Neural progenitor cell (in vitro differentiated cells): Measurements from ENCODE around the gene LHCGR. TPM values are rescaled to one million over a fixed set of nuclear protein-coding genes. Genes with fewer than 3 reads are reported as not detected.

Experiments used
- DNase-seq: peaks from one replicate; pipeline ENCODE4 v3.0.0-alpha.2; 2016; ENCODE audit warnings: low spot score
- H2AFZ ChIP-seq: fragments of 200-600 bp; sonication (generic); replicated peaks from 2 replicates; pipeline ENCODE4 v1.6.1; 2016; ENCODE audit warnings: antibody characterized with exemption
- H3F3A ChIP-seq: fragments of 200-600 bp; sonication (generic); 2 replicates; pipeline ENCODE4 v1.6.1; 2016; ENCODE audit warnings: antibody characterized with exemption, low read depth
- H3K27ac ChIP-seq: fragments of 200-600 bp; sonication (generic); 2 replicates; pipeline ENCODE4 v1.5.1; 2016; ENCODE audit warnings: mild to moderate bottlenecking
- H3K27me3 ChIP-seq: fragments of 200-600 bp; sonication (generic); 2 replicates; pipeline ENCODE4 v1.6.1; 2016; ENCODE audit warnings: mild to moderate bottlenecking, moderate library complexity
- H3K36me3 ChIP-seq: fragments of 200-600 bp; sonication (generic); 2 replicates; pipeline ENCODE4 v1.5.1; 2016
- H3K4me1 ChIP-seq: fragments of 200-600 bp; sonication (generic); 2 replicates; pipeline ENCODE4 v1.6.1; 2016; ENCODE audit warnings: mixed run types
- H3K4me2 ChIP-seq: fragments of 200-600 bp; sonication (generic); 2 replicates; pipeline ENCODE4 v1.6.1; 2016
- H3K4me3 ChIP-seq: fragments of 200-600 bp; sonication (generic); 2 replicates; pipeline ENCODE4 v1.5.1; 2016
- H3K79me2 ChIP-seq: fragments of 200-600 bp; sonication (generic); 2 replicates; pipeline ENCODE4 v1.6.1; 2016; ENCODE audit warnings: low read depth
- H3K9ac ChIP-seq: fragments of 200-600 bp; sonication (generic); 2 replicates; pipeline ENCODE4 v1.6.1; 2016
- H3K9me3 ChIP-seq: fragments of 200-600 bp; sonication (generic); 2 replicates; pipeline ENCODE4 v1.5.1; 2016; ENCODE audit warnings: low read depth
- H4K20me1 ChIP-seq: fragments of 200-600 bp; sonication (generic); 2 replicates; pipeline ENCODE4 v1.6.1; 2016; ENCODE audit warnings: low read depth
- H3K27ac Mint-ChIP-seq: 3 replicates; pipeline ENCODE4 v1.8.0; 2021; ENCODE audit warnings: mixed read lengths
- H3K27me3 Mint-ChIP-seq: 2 replicates; pipeline ENCODE4 v1.8.0; 2022; ENCODE audit warnings: low read depth, mild to moderate bottlenecking, inconsistent platforms, moderate library complexity, mixed read lengths; ENCODE audit not compliant: insufficient read depth
- H3K36me3 Mint-ChIP-seq: 3 replicates; pipeline ENCODE4 v1.8.0; 2021; ENCODE audit warnings: mixed read lengths
- H3K4me1 Mint-ChIP-seq: 3 replicates; pipeline ENCODE4 v1.8.0; 2021; ENCODE audit warnings: mixed read lengths
- H3K4me3 Mint-ChIP-seq: 3 replicates; pipeline ENCODE4 v1.8.0; 2021; ENCODE audit warnings: mild to moderate bottlenecking, moderate library complexity, mixed read lengths
- H3K9me3 Mint-ChIP-seq: 3 replicates; pipeline ENCODE4 v1.8.0; 2020; ENCODE audit warnings: mixed read lengths
- EZH2 ChIP-seq: fragments of 200-600 bp; sonication (generic); IDR thresholded peaks from 2 replicates; pipeline ENCODE4 v1.6.1; 2017; ENCODE audit warnings: antibody characterized with exemption, mild to moderate bottlenecking, moderate library complexity
- EZH2phosphoT487 ChIP-seq: fragments of 200-600 bp; sonication (generic); IDR thresholded peaks from 2 replicates; pipeline ENCODE4 v1.6.1; 2017; ENCODE audit warnings: antibody characterized with exemption
- total RNA-seq: library from RNA; depleted of rRNA; stranded (reverse); fragments of >200 nt; gene quantifications from 2 replicates; pipeline ENCODE4 v1.2.3, GENCODE V29; 2015; ENCODE audit warnings: low replicate concordance
- TF ChIP-seq, protein P1 (sequence below): fragments of 200-600 bp; sonication (generic); IDR thresholded peaks from 2 replicates; pipeline ENCODE4 v1.5.1; 2017; ENCODE audit warnings: antibody characterized with exemption, mild to moderate bottlenecking

The LHCGR gene
- total RNA-seq, 1 donor from 2014 or later: not detected

DNA sequence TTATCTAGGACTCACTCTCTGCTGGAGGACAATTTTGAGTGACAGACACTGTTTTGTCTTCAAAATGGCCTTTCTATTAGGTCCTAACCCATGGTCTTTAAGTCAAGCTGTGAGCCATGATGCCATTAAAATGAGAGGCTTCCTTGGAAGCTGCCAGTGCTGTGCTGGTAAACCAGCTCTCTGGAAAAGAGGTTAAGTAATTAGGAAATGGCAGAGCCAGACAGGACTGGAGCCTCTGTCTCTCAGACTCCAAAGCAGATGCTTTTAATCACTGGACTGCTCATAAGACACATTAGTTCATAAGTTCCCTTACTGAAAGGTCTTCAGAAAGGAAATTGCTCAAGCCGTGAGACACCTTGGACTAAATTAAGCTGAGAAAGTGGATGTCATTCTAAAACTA lies 25.8 kb upstream of the LHCGR start:
- H3K9me3 Mint-ChIP-seq: no peaks in the 10 kb centered on the region
- Histone ChIP-seq H3K9ac (no peak overlapping the region), H3K4me3 (no peak overlapping the region), H3K36me3 (no peaks in the 10 kb centered on the region), H3K9me3 (no peaks in the 10 kb centered on the region), H3K79me2 (no peaks in the 10 kb centered on the region), H3F3A (no peaks in the 10 kb centered on the region), H4K20me1 (no peaks in the 10 kb centered on the region), H3K4me1 (no peaks in the 10 kb centered on the region), H3K27me3 (no peaks in the 10 kb centered on the region), H3K27ac (no peak overlapping the region), H2AFZ (no peak overlapping the region), H3K4me2 (no peak overlapping the region)
- DNase-seq: no peak
- H3K27me3 Mint-ChIP-seq: peaks cover 5% of the 10 kb centered on the region
- H3K36me3 Mint-ChIP-seq: no peaks in the 10 kb centered on the region
- no peak overlapping the region for H3K4me3 Mint-ChIP-seq
- peaks cover 10% of the 10 kb centered on the region for H3K4me1 Mint-ChIP-seq
- H3K27ac Mint-ChIP-seq: no peak overlapping the region
- TF ChIP-seq EZH2 (no peak), EZH2phosphoT487 (no peak)
- TF ChIP-seq, protein P1, sequence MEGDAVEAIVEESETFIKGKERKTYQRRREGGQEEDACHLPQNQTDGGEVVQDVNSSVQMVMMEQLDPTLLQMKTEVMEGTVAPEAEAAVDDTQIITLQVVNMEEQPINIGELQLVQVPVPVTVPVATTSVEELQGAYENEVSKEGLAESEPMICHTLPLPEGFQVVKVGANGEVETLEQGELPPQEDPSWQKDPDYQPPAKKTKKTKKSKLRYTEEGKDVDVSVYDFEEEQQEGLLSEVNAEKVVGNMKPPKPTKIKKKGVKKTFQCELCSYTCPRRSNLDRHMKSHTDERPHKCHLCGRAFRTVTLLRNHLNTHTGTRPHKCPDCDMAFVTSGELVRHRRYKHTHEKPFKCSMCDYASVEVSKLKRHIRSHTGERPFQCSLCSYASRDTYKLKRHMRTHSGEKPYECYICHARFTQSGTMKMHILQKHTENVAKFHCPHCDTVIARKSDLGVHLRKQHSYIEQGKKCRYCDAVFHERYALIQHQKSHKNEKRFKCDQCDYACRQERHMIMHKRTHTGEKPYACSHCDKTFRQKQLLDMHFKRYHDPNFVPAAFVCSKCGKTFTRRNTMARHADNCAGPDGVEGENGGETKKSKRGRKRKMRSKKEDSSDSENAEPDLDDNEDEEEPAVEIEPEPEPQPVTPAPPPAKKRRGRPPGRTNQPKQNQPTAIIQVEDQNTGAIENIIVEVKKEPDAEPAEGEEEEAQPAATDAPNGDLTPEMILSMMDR: no peak

DNA sequence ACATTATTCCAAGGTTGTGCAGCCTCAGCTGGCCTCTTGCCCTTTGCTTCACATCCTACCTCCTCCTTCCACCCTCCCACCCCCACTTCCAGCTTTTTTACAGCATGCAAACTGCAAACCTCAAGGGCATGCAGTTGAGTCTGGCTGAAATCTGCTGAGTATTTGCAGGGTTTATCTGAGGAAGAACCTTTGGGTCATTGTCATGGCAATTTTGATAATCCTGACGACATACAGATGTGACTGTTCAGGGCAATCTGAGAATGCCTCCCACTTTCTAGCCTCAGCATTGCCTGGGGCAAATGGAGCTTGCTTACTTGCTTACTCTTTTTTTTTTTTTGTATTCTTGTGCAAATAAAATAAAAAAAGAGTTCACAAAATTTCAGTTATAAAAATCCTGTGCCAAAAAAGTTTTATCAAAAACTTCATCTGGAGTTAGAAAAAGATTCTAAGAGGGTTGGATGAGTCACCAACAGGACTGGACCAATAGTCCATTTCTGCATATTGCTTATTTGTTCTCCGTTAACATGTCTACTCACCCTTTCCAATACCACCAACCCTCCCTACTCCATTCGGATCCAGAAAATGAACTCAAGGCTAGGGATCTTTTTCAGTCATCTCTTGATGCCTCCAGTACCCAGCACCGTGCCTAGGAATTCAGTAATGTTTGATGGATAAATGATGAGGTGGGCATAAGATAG lies 23.6 kb upstream of the LHCGR start:
- Histone ChIP-seq H3F3A (no peaks in the 10 kb centered on the region), H3K9ac (no peak overlapping the region), H3K4me2 (no peak overlapping the region), H3K4me1 (no peaks in the 10 kb centered on the region), H3K9me3 (no peaks in the 10 kb centered on the region), H3K79me2 (no peaks in the 10 kb centered on the region), H3K4me3 (no peak overlapping the region), H2AFZ (no peak overlapping the region), H4K20me1 (no peaks in the 10 kb centered on the region), H3K27ac (no peak overlapping the region), H3K27me3 (no peaks in the 10 kb centered on the region), H3K36me3 (no peaks in the 10 kb centered on the region)
- Mint-ChIP-seq H3K36me3 (no peaks in the 10 kb centered on the region), H3K27ac (peak overlapping the region; percentile 5), H3K4me1 (peaks cover 10% of the 10 kb centered on the region), H3K9me3 (no peaks in the 10 kb centered on the region), H3K4me3 (no peak overlapping the region), H3K27me3 (peaks cover 5% of the 10 kb centered on the region)
- no peak for DNase-seq
- no peak for TF ChIP-seq EZH2
- TF ChIP-seq, protein P1: no peak
- no peak for TF ChIP-seq EZH2phosphoT487

DNA sequence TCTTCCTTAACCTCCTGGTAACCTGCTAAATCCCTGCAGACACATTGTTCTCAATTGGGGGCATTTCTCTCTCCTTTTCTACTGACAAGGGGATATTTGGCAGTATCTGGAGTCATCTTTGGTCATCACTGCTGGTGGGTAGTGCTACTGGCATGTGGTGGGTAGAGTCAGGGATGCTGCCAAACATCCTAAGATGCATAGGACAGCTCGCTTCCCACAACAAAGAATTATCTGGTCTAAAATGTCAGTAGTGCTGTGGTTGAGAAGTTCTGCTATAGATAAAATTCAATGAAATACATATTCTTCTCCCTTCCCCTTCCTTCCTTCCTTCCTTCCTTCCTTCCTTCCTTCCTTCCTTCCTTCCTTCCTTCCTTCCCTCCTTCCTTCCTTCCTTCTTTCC lies 18.7 kb upstream of the LHCGR start:
- no peaks in the 10 kb centered on the region for H3K79me2 ChIP-seq
- H3K27me3 ChIP-seq: no peaks in the 10 kb centered on the region
- Mint-ChIP-seq H3K27ac (no peak overlapping the region), H3K4me1 (no peaks in the 10 kb centered on the region), H3K9me3 (no peaks in the 10 kb centered on the region), H3K36me3 (no peaks in the 10 kb centered on the region), H3K27me3 (peaks cover 7% of the 10 kb centered on the region), H3K4me3 (no peak overlapping the region)
- DNase-seq: no peak
- no peak overlapping the region for H3K27ac ChIP-seq
- H3K4me2 ChIP-seq: no peak overlapping the region
- H3K4me3 ChIP-seq: no peak overlapping the region
- no peaks in the 10 kb centered on the region for H3K4me1 ChIP-seq
- no peak overlapping the region for H3K9ac ChIP-seq
- no peak overlapping the region for H2AFZ ChIP-seq
- no peaks in the 10 kb centered on the region for H3K9me3 ChIP-seq
- H3K36me3 ChIP-seq: no peaks in the 10 kb centered on the region
- no peaks in the 10 kb centered on the region for H4K20me1 ChIP-seq
- no peak for TF ChIP-seq EZH2phosphoT487
- no peak for TF ChIP-seq EZH2
- TF ChIP-seq, protein P1: no peak
- H3F3A ChIP-seq: no peaks in the 10 kb centered on the region
